Cardiac muscle cell (in vitro differentiated cells and primary cell): ENCODE measurements around the gene PRKRA. TPM values are rescaled to one million over a fixed set of nuclear protein-coding genes. Genes with fewer than 3 reads are reported as not detected.
"Not testable (repeated sequence)": the region's sequence is repeated elsewhere in the genome, so short reads cannot be mapped to it uniquely, and the experiment has no call there.

Source experiments
- DNase-seq, 2 donors: peaks; one replicate each; pipeline versions ENCODE4 v3.0.0 to v3.0.0-alpha.2; 2010 to 2017; ENCODE audit warnings: low read depth in 1 of 2, low spot score in 1 of 2
- H3K27ac ChIP-seq: fragments of 200-600 bp; sonication (generic); 2 replicates; pipeline ENCODE4 v1.5.1; 2016
- H3K27me3 ChIP-seq: fragments of 200-600 bp; sonication (generic); 2 replicates; pipeline ENCODE4 v1.6.0; 2016; ENCODE audit warnings: control low read depth
- H3K36me3 ChIP-seq: fragments of 200-600 bp; sonication (generic); 2 replicates; pipeline ENCODE4 v1.5.1; 2016; ENCODE audit warnings: control low read depth
- H3K4me1 ChIP-seq: fragments of 200-600 bp; sonication (generic); 2 replicates; pipeline ENCODE4 v1.8.1; 2017; ENCODE audit warnings: low read depth, mild to moderate bottlenecking, mixed run types
- H3K4me3 ChIP-seq: fragments of 200-600 bp; sonication (generic); 2 replicates; pipeline ENCODE4 v1.5.1; 2016; ENCODE audit warnings: mild to moderate bottlenecking
- H3K9me3 ChIP-seq: fragments of 200-600 bp; sonication (generic); 2 replicates; pipeline ENCODE4 v1.5.1; 2017; ENCODE audit warnings: low read depth, mild to moderate bottlenecking, control low read depth
- CTCF ChIP-seq: IDR thresholded peaks from 2 replicates; pipeline ENCODE4 v1.5.1; 2012; ENCODE audit warnings: low read depth, mild to moderate bottlenecking, low read length
- polyA plus RNA-seq: library from polyadenylated mRNA; unstranded; fragments of >200 nt; fragmentation: Nextera tagmentation; extraction: Ambion mirVana; gene quantifications from 2 replicates; pipeline ENCODE4 v1.2.1, GENCODE V29; 2016
- total RNA-seq: library from RNA; depleted of rRNA; stranded (reverse); fragments of >200 nt; gene quantifications from 2 replicates; pipeline ENCODE4 v1.2.3, GENCODE V29; 2016

Gene PRKRA
- total and polyA plus RNA-seq, 2 experiments from 2014 or later = 76.1 to 78.5 TPM

GRCh38 chr2:178413472-178414265 is 37.3 kb downstream of the PRKRA start:
- Histone ChIP-seq H3K9me3 (no peaks in the 10 kb centered on the region), H3K36me3 (no peaks in the 10 kb centered on the region), H3K27ac (peak overlapping the region; percentile 44), H3K4me1 (no peaks in the 10 kb centered on the region), H3K27me3 (no peaks in the 10 kb centered on the region), H3K4me3 (peak overlapping the region; percentile 37)
- peak; percentile 79 to 85 for DNase-seq
- no peak for TF ChIP-seq CTCF

GRCh38 chr2:178412453-178412852 is 38.5 kb downstream of the PRKRA start:
- not testable (repeated sequence) for H3K4me3 ChIP-seq, H3K27ac ChIP-seq, H3K27me3 ChIP-seq, H3K36me3 ChIP-seq, H3K9me3 ChIP-seq, DNase-seq, H3K4me1 ChIP-seq

GRCh38 chr2:178412047-178412446 is 38.9 kb downstream of the PRKRA start:
- Histone ChIP-seq H3K4me3 (no peak overlapping the region), H3K36me3 (no peaks in the 10 kb centered on the region), H3K27me3 (no peaks in the 10 kb centered on the region), H3K4me1 (no peaks in the 10 kb centered on the region), H3K27ac (no peak overlapping the region), H3K9me3 (no peaks in the 10 kb centered on the region)
- no peak for DNase-seq
- TF ChIP-seq CTCF = no peak

- no peak for TF ChIP-seq CTCF
- Histone ChIP-seq H3K27ac (no peak overlapping the region), H3K27me3 (no peaks in the 10 kb centered on the region), H3K9me3 (no peaks in the 10 kb centered on the region), H3K36me3 (no peaks in the 10 kb centered on the region), H3K4me3 (no peak overlapping the region), H3K4me1 (no peaks in the 10 kb centered on the region)
- DNase-seq = no peak
Measured at GRCh38 chr2:178409261-178409660, 41.7 kb downstream of the PRKRA start.

GRCh38 chr2:178404368-178404767 is 46.6 kb downstream of the PRKRA start:
- Histone ChIP-seq H3K4me3 (no peak overlapping the region), H3K4me1 (no peaks in the 10 kb centered on the region), H3K27ac (no peak overlapping the region), H3K27me3 (no peaks in the 10 kb centered on the region), H3K36me3 (no peaks in the 10 kb centered on the region), H3K9me3 (no peaks in the 10 kb centered on the region)
- TF ChIP-seq CTCF = no peak
- peak in 1 of 2 donors; percentile 52 for DNase-seq

- Histone ChIP-seq H3K4me1 (no peaks in the 10 kb centered on the region), H3K27me3 (no peaks in the 10 kb centered on the region), H3K4me3 (no peak overlapping the region), H3K9me3 (no peaks in the 10 kb centered on the region), H3K36me3 (no peaks in the 10 kb centered on the region), H3K27ac (no peak overlapping the region)
- TF ChIP-seq CTCF = no peak
- no peak for DNase-seq
Measured at GRCh38 chr2:178403671-178404306, 47.2 kb downstream of the PRKRA start.
